K562 (cell line): ENCODE measurements around the gene FAM83F. TPM values are rescaled to one million over a fixed set of nuclear protein-coding genes. Genes with fewer than 3 reads are reported as not detected.

Experiments used
- ATAC-seq: fragments of 200-7000 bp; cut with Tn5 transposase; 3 replicates; pipeline ENCODE4 v1.9.1; 2020; ENCODE audit warnings: moderate library complexity
- BruUV-seq: library from RNA; stranded (reverse); fragments of 400-500 nt; replicated peaks from 2 replicates; lab custom pipeline; 2021; lab: Mats Ljungman, UMichigan
- CTCF ChIA-PET: fragments of 300-600 bp; formaldehyde crosslinking; extraction: SDS; loops from one replicate; lab custom pipeline; 2021; ENCODE audit warnings: low intra/inter-chr PET ratio; lab: Yijun Ruan, JAX
- POLR2A ChIA-PET: fragments of 300-600, 350-650 bp; sonication (Branson Sonifier 250); formaldehyde crosslinking; extraction: SDS; loops from one replicate; lab custom pipeline; 2021; ENCODE audit warnings: antibody characterized with exemption, inconsistent platforms; lab: Yijun Ruan, JAX
- DNase-seq, 4 experiments: peaks; one replicate each; pipeline versions ENCODE4 v3.0.0 to v3.0.0-alpha.2; 2011 to 2018; ENCODE audit warnings: low spot score in 3 of 4, mixed read lengths in 3 of 4; ENCODE audit errors: extremely low read depth in 1 of 4
- FAIRE-seq: peaks from 2 replicates; lab custom pipeline; 2011; peaks lifted over from hg19 to GRCh38; lab: Jason Lieb, UNC
- H2AFZ ChIP-seq: 2 replicates; pipeline ENCODE4 v1.6.0; 2011; ENCODE audit warnings: low read depth, low read length, control low read depth, inconsistent platforms
- H3K27ac ChIP-seq: fragments of 200-600 bp; 3 replicates; pipeline ENCODE4 v1.8.0; 2011; ENCODE audit warnings: low read depth, mild to moderate bottlenecking, control low read depth, inconsistent platforms, low read length, moderate library complexity, mixed read lengths; ENCODE audit errors: extremely low read depth
- H3K27me3 ChIP-seq, 2 experiments: fragments of 300-600 bp in 1 of 2; 2 replicates in 1 of 2; 3 replicates in 1 of 2; pipeline versions ENCODE4 v1.6.0 to v1.8.0; 2011; ENCODE audit warnings: inconsistent platforms in 2 of 2, low read length in 2 of 2, mild to moderate bottlenecking in 1 of 2, mixed read lengths in 1 of 2, moderate library complexity in 1 of 2; ENCODE audit not compliant: control insufficient read depth in 2 of 2, insufficient read depth in 2 of 2
- H3K36me3 ChIP-seq: fragments of 300-600 bp; 3 replicates; pipeline ENCODE4 v1.8.0; 2011; ENCODE audit warnings: mild to moderate bottlenecking, low read length, inconsistent platforms; ENCODE audit not compliant: control insufficient read depth, insufficient read depth
- H3K4me1 ChIP-seq, 2 experiments: fragments of 200-600 bp in 1 of 2; replicated peaks in 1 of 2; 2 replicates in 1 of 2; 3 replicates in 1 of 2; pipeline versions ENCODE4 v1.5.1 to v1.8.0; 2011; ENCODE audit warnings: inconsistent platforms in 2 of 2, low read length in 2 of 2, mild to moderate bottlenecking in 1 of 2, mixed read lengths in 1 of 2, moderate library complexity in 1 of 2; ENCODE audit not compliant: control insufficient read depth in 2 of 2, insufficient read depth in 2 of 2
- H3K4me2 ChIP-seq: 2 replicates; pipeline ENCODE4 v1.6.1; 2011; ENCODE audit warnings: low read length, control low read depth, inconsistent platforms, mixed read lengths; ENCODE audit not compliant: insufficient read depth
- H3K4me3 ChIP-seq: fragments of 200-600 bp; sonication (generic), shearing (Covaris generic); 2 replicates; pipeline ENCODE4 v1.5.1; 2016; ENCODE audit warnings: control low read depth, inconsistent platforms
- H3K79me2 ChIP-seq: fragments of 200-600 bp; 3 replicates; pipeline ENCODE4 v1.8.0; 2011; ENCODE audit warnings: low read length, inconsistent platforms; ENCODE audit not compliant: control insufficient read depth, insufficient read depth
- H3K9ac ChIP-seq, 2 experiments: 2 replicates each; pipeline versions ENCODE4 v1.6.0 to v1.6.1; 2011; ENCODE audit warnings: low read depth in 2 of 2, low read length in 2 of 2, control low read depth in 1 of 2, inconsistent platforms in 1 of 2, mild to moderate bottlenecking in 1 of 2, mixed read lengths in 1 of 2; ENCODE audit not compliant: insufficient read depth in 1 of 2
- H3K9me1 ChIP-seq: one replicate; pipeline ENCODE4 v1.6.0; 2011; ENCODE audit warnings: inconsistent platforms, mild to moderate bottlenecking, low read length, moderate library complexity; ENCODE audit not compliant: control insufficient read depth, insufficient read depth
- H3K9me3 ChIP-seq: replicated peaks from 2 replicates; pipeline ENCODE4 v1.5.1; 2011; ENCODE audit warnings: low read depth, low read length, inconsistent platforms; ENCODE audit not compliant: control insufficient read depth, insufficient read depth
- H4K20me1 ChIP-seq: replicated peaks from 2 replicates; pipeline ENCODE4 v1.6.1; 2011; ENCODE audit warnings: low read length, inconsistent platforms, mixed read lengths; ENCODE audit not compliant: control insufficient read depth, insufficient read depth
- ATF7 ChIP-seq: fragments of 450-650 bp; IDR thresholded peaks from 2 replicates; pipeline ENCODE4 v1.7.1; 2014; ENCODE audit warnings: mild to moderate bottlenecking, moderate library complexity
- CEBPB ChIP-seq: fragments of 450-650 bp; IDR thresholded peaks from 2 replicates; pipeline ENCODE4 v1.6.1; 2016; ENCODE audit warnings: missing genetic modification characterization, missing compliant biosample characterization
- CEBPG ChIP-seq, 3 experiments: fragments of 200-800 bp in 1 of 3; sonication (Bioruptor generic) in 1 of 3; sonication (generic) in 1 of 3; formaldehyde crosslinking in 1 of 3; IDR thresholded peaks in 2 of 3; conservative IDR thresholded peaks in 1 of 3; 2 replicates each; pipeline versions ENCODE4 v1.6.1 to v1.8.0; 2016 to 2022; ENCODE audit warnings: missing compliant biosample characterization in 2 of 3, missing genetic modification characterization in 2 of 3, mild to moderate bottlenecking in 1 of 3, missing genetic modification reagents in 1 of 3
- L3MBTL2 ChIP-seq: fragments of 450-650 bp; IDR thresholded peaks from 2 replicates; pipeline ENCODE4 v1.6.1; 2016; ENCODE audit warnings: mild to moderate bottlenecking, moderate library complexity
- MCM7 ChIP-seq, 2 experiments: fragments of 450-650 bp; IDR thresholded peaks; 2 replicates each; pipeline ENCODE4 v1.6.1; 2016 to 2018
- NFATC3 ChIP-seq: fragments of 450-650 bp; IDR thresholded peaks from 2 replicates; pipeline ENCODE4 v1.6.1; 2017; ENCODE audit warnings: mild to moderate bottlenecking
- POLR3G ChIP-seq: IDR thresholded peaks from 2 replicates; pipeline ENCODE4 v1.6.1; 2011; ENCODE audit not compliant: insufficient read length, insufficient replicate concordance; ENCODE audit errors: extremely low read depth
- SP1 ChIP-seq: sonication (generic); formaldehyde crosslinking; IDR thresholded peaks from 2 replicates; pipeline ENCODE4 v1.8.1; 2022; ENCODE audit warnings: mild to moderate bottlenecking, missing genetic modification reagents
- SREBF2 ChIP-seq: sonication (generic); formaldehyde crosslinking; IDR thresholded peaks from 2 replicates; pipeline ENCODE4 v1.4.0; 2020; ENCODE audit warnings: mild to moderate bottlenecking, missing genetic modification reagents
- USF2 ChIP-seq: sonication (generic); formaldehyde crosslinking; IDR thresholded peaks from 2 replicates; pipeline ENCODE4 v1.5.0; 2020; ENCODE audit warnings: missing genetic modification reagents
- ZNF143 ChIP-seq: sonication (generic); formaldehyde crosslinking; IDR thresholded peaks from 2 replicates; pipeline ENCODE4 v1.9.0; 2022; ENCODE audit warnings: mild to moderate bottlenecking, missing genetic modification reagents
- ZNF146 ChIP-seq: IDR thresholded peaks from one replicate; pipeline ENCODE4 v1.6.1; 2018; ENCODE audit warnings: missing compliant biosample characterization; ENCODE audit not compliant: unreplicated experiment
- ZNF584 ChIP-seq: fragments of 200-800 bp; sonication (Bioruptor generic); IDR thresholded peaks from 2 replicates; pipeline ENCODE4 v1.6.1; 2016; ENCODE audit warnings: low read depth, mild to moderate bottlenecking, missing genetic modification characterization, missing compliant biosample characterization
- WGBS: fragments of 100-300 bp; shearing (Covaris generic); methylation state at CpG from one replicate; pipeline ENCODE4 v1.1.6; 2016; ENCODE audit warnings: low coverage, mixed read lengths; ENCODE audit not compliant: insufficient coverage; ENCODE audit errors: missing lambda C conversion rate; 5-methylcytosine and 5-hydroxymethylcytosine counted together
- in situ Hi-C: fragments of 300-500 bp; cut with MboI; formaldehyde crosslinking; loops from 4 replicates; pipeline ENCODE4 v1.15.0; 2018; ENCODE audit warnings: inconsistent platforms, mixed read lengths
- intact Hi-C: fragments of 100-400 bp; cut with micrococcal nuclease; formaldehyde crosslinking; loops from 2 replicates; pipeline ENCODE4 v1.14.2; 2022
- polyA plus RNA-seq, 8 experiments: library from polyadenylated mRNA; depleted of rRNA in 4 of 8; stranded (reverse) in 5 of 8; unstranded in 3 of 8; fragments of >200 nt; fragmentation: Nextera tagmentation in 2 of 8; fragmentation: Illumina TruSeq in 1 of 8; extraction: Ambion mirVana in 2 of 8; extraction: Trizol in 1 of 8; gene quantifications; 2 replicates each; pipeline versions ENCODE4 v1.2.1 to v1.2.3, GENCODE V29; 2011 to 2014; ENCODE audit warnings: inconsistent platforms in 1 of 8, missing spikeins in 1 of 8
- total RNA-seq, 7 experiments: library from RNA; depleted of rRNA in 6 of 7; stranded (reverse); fragments of >200 nt in 6 of 7; fragmentation: Illumina TruSeq in 2 of 7; extraction: Trizol in 2 of 7; gene quantifications; 2 replicates each; pipeline versions ENCODE4 v1.2.1 to v1.2.3, GENCODE V29; 2011 to 2021; ENCODE audit warnings: low replicate concordance in 1 of 7

FAM83F gene
- total and polyA plus RNA-seq, 9 of the 15 experiments (the other 6 are each of a cell fraction or from before 2014, with no cell fraction given): under 0.01 to 0.13 (median 0.04) TPM; not detected in 1

DNA sequence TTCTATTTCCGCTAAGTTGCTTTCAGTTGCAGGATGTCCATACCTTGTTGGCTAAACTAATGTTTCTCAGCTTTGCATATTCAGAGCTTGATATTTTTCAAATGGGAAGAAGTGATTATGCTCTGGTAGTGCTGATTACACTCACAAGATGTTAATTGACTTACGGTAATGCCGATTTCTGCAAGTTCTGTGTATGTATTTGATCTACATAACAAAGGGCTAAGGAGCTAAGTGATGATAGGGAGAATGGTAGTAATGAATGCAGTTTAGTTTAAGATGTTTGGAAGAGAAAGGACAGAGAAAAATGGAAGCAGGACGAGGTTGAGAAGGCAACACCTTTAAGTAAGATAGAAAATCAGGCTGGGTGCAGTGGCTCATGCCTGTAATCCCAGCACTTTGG lies 61.4 kb downstream of the FAM83F start (continued):
- no peak for TF ChIP-seq POLR3G
- TF ChIP-seq, all 486 proteins: peak for 3

DNA sequence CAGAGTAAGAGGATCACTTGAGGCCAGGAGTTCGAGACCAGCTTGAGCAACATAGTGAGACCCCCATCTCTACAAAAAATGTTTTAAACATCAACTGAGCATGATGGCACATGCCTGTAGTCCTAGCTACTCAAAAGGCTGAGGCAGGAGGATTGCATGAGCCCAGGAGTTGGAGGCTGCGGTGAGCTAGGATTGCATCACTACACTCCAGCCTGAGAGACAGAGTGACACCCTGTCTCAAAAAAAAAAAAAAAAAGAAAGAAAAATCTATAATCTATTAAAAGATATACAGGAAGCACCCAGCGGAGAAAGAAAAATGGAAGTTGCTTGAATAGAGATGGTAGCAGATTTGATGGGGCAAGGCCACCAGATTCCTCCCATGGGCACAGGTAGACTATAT lies 61.8 kb downstream of the FAM83F start:
- POLR2A ChIA-PET: interaction anchor here (0.6 to 1.0 kb wide), 2 partner anchors 10 to 103 kb away, joined by 3 to 4 read pairs; no protein-coding TSS in a partner anchor
- no TSS peak for BruUV-seq
- Histone ChIP-seq H3K9me1 (no peaks in the 10 kb centered on the region), H3K27ac (peak overlapping the region; percentile 66; the same call in 1 of the 3 replicates), H3K36me3 (no peaks in the 10 kb centered on the region), H3K79me2 (peaks cover 28% of the 10 kb centered on the region), H3K27me3 (no peaks in the 10 kb centered on the region), H3K9me3 (no peaks in the 10 kb centered on the region), H4K20me1 (peaks cover 6% of the 10 kb centered on the region; the same call in 1 of the 2 replicates), H3K4me2 (no peak overlapping the region), H3K4me1 (peaks cover 19 to 38% of the 10 kb centered on the region in 2 experiments), H3K9ac (no peak overlapping the region), H3K4me3 (no peak overlapping the region), H2AFZ (no peak overlapping the region)
- FAIRE-seq: no peak
- intact Hi-C loops (loop anchor here (5.0 kb wide), 1 partner anchor 121 kb away; the partner anchor contains the start of gene TNRC6B), in situ Hi-C loops (no loop called here)
- WGBS: 50% methylated on average over 2 of the region's 3 CpGs
- ATAC-seq: peak; percentile 62
- CTCF ChIA-PET: no interaction called here
- DNase-seq: no peak
- TF ChIP-seq SREBF2 (CRISPR knock-in tag) (no peak), ZNF146 (CRISPR knock-in tag) (no peak), SP1 (CRISPR knock-in tag) (no peak), L3MBTL2 (peak; percentile 59; the same call in 1 of the 2 replicates), CEBPG (CRISPR knock-in tag; IDR thresholded peaks at IDR 0.05) (peak; percentile 85), CEBPG (tag; conservative IDR thresholded peaks at IDR 0.05 in 1 of 2, IDR thresholded peaks at IDR 0.05 in 1 of 2) (peak; percentile 74 to 90), NFATC3 (no peak), ZNF143 (no peak), ZNF584 (CRISPR knock-in tag) (no peak), USF2 (CRISPR knock-in tag) (no peak), ATF7 (0 out of 2 replicates have a peak, but pooled peaks have one; percentile 23), CEBPB (tag) (peak; percentile 82), MCM7 (IDR thresholded peaks at IDR 0.05) (no peak)
